HUES48 (cell line): ENCODE data around the gene THRB.
"Not testable (repeated sequence)": the region's sequence is repeated elsewhere in the genome, so short reads cannot be mapped to it uniquely, and the experiment has no call there.

Source experiments
- H3K27ac ChIP-seq: one replicate; pipeline ENCODE4 v1.7.0; 2013; ENCODE audit warnings: low read depth, low read length, inconsistent platforms
- H3K27me3 ChIP-seq: 2 replicates; pipeline ENCODE4 v1.6.1; 2013; ENCODE audit warnings: mild to moderate bottlenecking, low read length; ENCODE audit not compliant: control insufficient read depth, insufficient read depth
- H3K36me3 ChIP-seq: 2 replicates; pipeline ENCODE4 v1.6.1; 2013; ENCODE audit warnings: low read length; ENCODE audit not compliant: control insufficient read depth, insufficient read depth
- H3K4me1 ChIP-seq: 2 replicates; pipeline ENCODE4 v1.6.1; 2013; ENCODE audit warnings: mild to moderate bottlenecking, low read length; ENCODE audit not compliant: control insufficient read depth, insufficient read depth
- H3K4me3 ChIP-seq: 2 replicates; pipeline ENCODE4 v1.5.1; 2013; ENCODE audit warnings: mild to moderate bottlenecking, low read depth, low read length
- H3K9ac ChIP-seq: 2 replicates; pipeline ENCODE4 v1.6.1; 2013; ENCODE audit warnings: mild to moderate bottlenecking, low read depth, low read length, moderate library complexity
- H3K9me3 ChIP-seq: 2 replicates; pipeline ENCODE4 v1.6.1; 2013; ENCODE audit warnings: low read length; ENCODE audit not compliant: control insufficient read depth, insufficient read depth

Gene THRB

DNA sequence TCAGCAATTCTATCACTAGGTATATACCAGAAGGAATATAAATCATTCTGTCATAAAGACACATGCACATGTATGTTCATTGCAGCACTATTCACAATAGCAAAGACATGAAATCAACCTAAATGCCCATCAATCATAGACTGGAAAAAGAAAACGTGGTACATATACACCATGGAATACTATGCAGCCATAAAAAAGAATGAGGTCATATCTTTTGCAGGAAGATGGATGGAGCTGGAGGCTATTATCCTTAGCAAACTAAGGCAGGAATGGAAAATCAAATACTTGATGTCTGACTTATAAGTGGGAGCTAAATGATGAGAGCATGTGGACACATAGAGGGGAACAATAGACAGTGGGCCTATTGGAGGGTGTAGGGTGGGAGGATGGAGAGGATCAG is 73.8 kb downstream of the THRB start:
- H3K4me3 ChIP-seq, H3K9ac ChIP-seq, H3K4me1 ChIP-seq, H3K9me3 ChIP-seq, H3K27ac ChIP-seq, H3K27me3 ChIP-seq, H3K36me3 ChIP-seq: not testable (repeated sequence)

DNA sequence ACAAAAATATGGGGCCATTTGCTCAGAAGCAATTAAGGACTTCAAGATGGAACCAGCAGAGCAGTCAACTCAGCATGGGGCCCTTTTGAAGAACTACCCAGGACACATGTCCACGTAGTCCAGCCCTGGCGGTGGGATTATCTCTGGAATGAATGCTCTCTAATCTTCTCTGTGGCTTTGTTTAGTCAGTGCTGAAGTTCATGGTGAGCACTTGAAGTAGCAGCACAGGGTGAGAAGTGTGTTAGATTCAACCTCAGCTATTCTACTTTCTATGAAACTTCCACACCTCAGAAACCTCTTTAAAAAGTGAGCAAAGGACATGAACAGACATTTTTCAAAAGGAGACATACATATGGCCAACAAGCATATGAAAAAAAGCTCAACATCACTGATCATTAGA is 74.4 kb downstream of the THRB start:
- H3K9me3 ChIP-seq, result no peaks in the 10 kb centered on the region
- H3K27ac ChIP-seq, result no peak overlapping the region
- H3K9ac ChIP-seq, result no peak overlapping the region
- no peaks in the 10 kb centered on the region for H3K36me3 ChIP-seq
- H3K4me1 ChIP-seq, result no peaks in the 10 kb centered on the region
- no peaks in the 10 kb centered on the region for H3K27me3 ChIP-seq
- H3K4me3 ChIP-seq, result no peak overlapping the region

DNA sequence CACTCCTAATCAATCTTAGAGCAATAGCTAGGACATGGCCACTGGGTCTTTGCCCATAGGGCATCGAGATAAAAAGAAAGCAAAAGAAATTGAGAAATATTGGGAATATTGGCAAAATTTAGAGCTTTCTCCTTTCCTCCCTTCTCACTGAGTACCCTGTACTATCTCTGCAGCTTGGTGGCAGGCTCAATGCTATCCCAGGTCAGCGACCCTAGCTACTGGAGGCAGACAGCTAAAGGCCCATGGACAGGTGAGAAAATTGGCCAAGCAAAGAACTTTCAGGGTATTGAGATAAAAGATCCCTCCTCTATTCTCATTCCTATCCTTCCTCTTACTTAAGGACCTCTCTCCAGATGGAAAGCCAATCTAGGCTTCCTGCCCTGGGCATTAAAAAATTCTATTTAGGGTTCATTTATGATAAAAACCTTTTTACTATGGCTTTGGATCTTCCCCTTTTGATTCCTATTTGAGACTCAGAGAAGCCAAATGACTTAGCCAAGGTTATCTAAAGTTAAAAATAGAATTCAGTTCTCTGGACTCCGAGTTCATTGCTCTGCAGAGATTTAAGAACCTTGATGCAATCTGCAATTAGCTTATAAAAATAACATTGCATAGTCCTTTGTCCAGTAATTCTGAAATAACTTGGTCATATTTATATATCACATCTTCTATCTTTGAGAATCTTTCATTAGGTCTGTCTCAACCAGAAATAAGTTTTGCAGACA is 75.4 kb downstream of the THRB start:
- H3K27me3 ChIP-seq, result no peaks in the 10 kb centered on the region
- no peaks in the 10 kb centered on the region for H3K36me3 ChIP-seq
- H3K4me1 ChIP-seq, result no peaks in the 10 kb centered on the region
- no peak overlapping the region for H3K4me3 ChIP-seq
- no peaks in the 10 kb centered on the region for H3K9me3 ChIP-seq
- no peak overlapping the region for H3K9ac ChIP-seq
- no peak overlapping the region for H3K27ac ChIP-seq

DNA sequence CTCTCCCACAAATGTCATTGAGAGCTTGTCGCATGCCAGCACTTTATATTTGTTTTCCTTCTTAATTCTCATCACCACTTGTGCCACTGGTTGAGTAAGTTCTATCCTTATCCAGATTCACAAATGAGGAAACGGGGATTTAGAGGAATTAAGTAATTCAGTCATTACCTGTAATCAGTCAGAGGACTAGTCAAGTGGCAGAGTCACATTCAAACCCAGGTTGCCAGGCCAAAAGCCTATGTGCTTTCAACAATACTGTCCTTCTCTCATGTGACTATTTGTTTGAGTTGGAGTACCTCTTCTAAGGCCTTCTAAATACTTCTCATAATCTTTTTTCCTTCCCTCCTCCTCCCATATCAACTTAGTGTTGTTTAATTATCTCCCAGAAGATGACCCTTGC is 76.9 kb downstream of the THRB start:
- Histone ChIP-seq H3K36me3 (no peaks in the 10 kb centered on the region), H3K9ac (no peak overlapping the region), H3K4me1 (no peaks in the 10 kb centered on the region), H3K27me3 (no peaks in the 10 kb centered on the region), H3K4me3 (no peak overlapping the region), H3K27ac (no peak overlapping the region), H3K9me3 (no peaks in the 10 kb centered on the region)

DNA sequence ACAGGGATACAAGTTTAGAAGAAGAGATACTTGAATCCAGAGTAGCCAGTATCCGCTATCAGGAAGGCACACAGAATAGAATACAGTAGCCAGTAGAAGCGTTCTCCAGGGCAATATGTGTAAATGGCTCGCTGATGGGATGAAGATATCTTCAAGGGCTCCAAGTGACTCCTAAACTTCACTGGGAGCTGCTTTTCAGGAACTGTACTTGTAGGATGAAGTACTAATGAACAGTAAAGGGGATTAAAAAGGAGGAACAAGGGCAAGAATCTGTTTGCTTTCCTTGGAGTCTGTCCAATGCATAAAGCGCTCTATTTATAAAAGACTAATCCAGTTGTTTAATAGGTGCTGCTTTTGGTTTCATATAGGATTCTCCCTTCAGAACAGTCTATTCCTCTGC is 78.4 kb downstream of the THRB start:
- no peaks in the 10 kb centered on the region for H3K27me3 ChIP-seq
- no peak overlapping the region for H3K9ac ChIP-seq
- H3K4me3 ChIP-seq, result no peak overlapping the region
- H3K27ac ChIP-seq, result no peak overlapping the region
- no peaks in the 10 kb centered on the region for H3K36me3 ChIP-seq
- peaks cover under 1% of the 10 kb centered on the region; the same call in 1 of the 2 replicates for H3K4me1 ChIP-seq
- H3K9me3 ChIP-seq, result no peaks in the 10 kb centered on the region

DNA sequence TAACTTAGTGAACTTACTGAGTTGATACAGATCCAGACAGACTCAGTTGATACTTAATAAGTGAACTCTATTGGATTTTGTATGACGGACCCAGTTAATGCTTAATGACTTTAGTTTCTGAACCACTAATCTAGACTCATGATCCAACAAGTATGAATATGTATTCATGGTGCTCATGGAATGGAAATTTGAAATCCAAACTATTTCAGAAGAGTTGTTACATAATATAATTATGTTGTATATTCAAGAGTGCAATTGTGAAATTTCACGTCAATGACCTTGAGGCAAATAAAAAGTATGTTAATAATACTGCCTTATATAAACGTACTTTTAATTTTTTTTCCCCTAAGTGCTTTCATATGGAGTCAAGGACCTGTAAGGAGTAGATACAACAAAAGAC is 78.8 kb downstream of the THRB start:
- Histone ChIP-seq H3K36me3 (no peaks in the 10 kb centered on the region), H3K4me3 (no peak overlapping the region), H3K27me3 (no peaks in the 10 kb centered on the region), H3K27ac (no peak overlapping the region), H3K9ac (no peak overlapping the region), H3K4me1 (peaks cover 4% of the 10 kb centered on the region; the same call in 1 of the 2 replicates), H3K9me3 (no peaks in the 10 kb centered on the region)

DNA sequence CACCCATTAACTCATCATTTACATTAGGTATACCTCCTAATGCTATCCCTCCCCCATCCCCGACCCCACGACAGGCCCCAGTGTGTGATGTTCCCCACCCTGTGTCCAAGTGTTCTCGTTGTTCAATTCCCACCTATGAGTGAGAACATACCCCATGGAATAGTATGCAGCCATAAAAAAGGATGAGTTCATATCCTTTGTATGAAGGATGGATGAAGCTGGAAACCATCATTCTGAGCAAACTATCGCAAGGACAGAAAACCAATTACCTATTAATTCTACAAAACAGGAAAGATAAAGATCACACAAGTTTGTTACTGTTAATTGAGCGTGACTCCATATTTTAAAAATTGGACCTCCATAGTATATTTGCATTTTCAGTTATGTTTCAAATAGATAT is 81.0 kb downstream of the THRB start:
- H3K4me1 ChIP-seq, H3K9ac ChIP-seq, H3K27me3 ChIP-seq, H3K27ac ChIP-seq, H3K36me3 ChIP-seq, H3K4me3 ChIP-seq, H3K9me3 ChIP-seq: not testable (repeated sequence)

DNA sequence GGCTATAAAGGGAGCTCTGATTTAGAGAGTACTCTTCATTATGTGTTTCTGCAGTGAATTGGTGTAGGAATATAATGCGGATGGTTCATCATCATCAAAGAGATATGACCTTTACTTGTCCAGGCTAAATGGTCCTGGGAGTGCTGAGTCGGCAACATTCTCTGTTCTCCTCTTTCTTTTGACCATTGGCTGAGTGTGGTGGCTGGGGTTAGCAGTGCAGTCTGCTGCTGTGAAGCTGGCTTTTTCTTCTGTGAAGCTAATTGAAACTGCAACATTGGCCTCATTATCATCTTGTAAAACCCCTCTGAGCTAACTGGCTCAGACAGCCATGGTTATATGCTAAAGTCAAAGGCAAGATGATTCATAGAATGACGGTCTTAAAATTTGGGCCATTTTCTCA is 83.8 kb downstream of the THRB start:
- H3K9ac ChIP-seq, result no peak overlapping the region
- H3K27ac ChIP-seq, result no peak overlapping the region
- H3K36me3 ChIP-seq, result no peaks in the 10 kb centered on the region
- H3K4me3 ChIP-seq, result no peak overlapping the region
- no peaks in the 10 kb centered on the region for H3K27me3 ChIP-seq
- peaks cover 6% of the 10 kb centered on the region; the same call in 1 of the 2 replicates for H3K4me1 ChIP-seq
- H3K9me3 ChIP-seq, result no peaks in the 10 kb centered on the region

DNA sequence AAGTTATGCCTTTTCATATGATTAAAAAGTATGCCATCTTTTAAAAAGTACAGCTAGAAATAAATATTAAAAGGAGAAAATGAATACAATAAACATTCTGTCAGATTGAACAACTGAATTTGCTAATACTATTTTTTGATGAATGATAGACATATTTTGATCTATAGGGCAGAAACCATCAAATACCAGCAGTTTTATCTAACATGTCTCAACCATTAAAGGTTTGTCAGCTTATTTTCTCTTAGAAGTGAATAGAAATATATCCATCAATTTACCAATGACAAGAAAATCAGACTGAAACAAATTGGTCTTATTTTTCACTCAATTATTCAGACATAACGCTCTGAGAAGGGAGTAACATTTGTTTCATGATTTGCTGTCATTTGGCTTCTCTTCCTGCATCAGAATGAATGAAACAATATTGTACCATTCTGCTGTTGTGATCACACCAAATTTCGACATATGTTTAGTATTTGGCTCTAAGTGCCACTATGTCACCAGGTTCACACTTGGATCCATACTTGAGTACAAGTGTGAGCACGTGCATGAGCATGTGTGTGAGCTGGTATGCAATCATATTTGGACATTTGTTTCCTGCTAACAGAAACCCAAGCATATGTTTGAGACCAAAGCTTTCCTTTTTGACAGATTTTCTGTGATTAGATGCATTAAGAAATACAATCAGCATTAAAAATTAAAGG is 86.5 kb downstream of the THRB start:
- Histone ChIP-seq H3K9me3 (no peaks in the 10 kb centered on the region), H3K36me3 (no peaks in the 10 kb centered on the region), H3K27me3 (no peaks in the 10 kb centered on the region), H3K9ac (no peak overlapping the region), H3K4me1 (peaks cover 6% of the 10 kb centered on the region; the same call in 1 of the 2 replicates), H3K27ac (no peak overlapping the region), H3K4me3 (no peak overlapping the region)

DNA sequence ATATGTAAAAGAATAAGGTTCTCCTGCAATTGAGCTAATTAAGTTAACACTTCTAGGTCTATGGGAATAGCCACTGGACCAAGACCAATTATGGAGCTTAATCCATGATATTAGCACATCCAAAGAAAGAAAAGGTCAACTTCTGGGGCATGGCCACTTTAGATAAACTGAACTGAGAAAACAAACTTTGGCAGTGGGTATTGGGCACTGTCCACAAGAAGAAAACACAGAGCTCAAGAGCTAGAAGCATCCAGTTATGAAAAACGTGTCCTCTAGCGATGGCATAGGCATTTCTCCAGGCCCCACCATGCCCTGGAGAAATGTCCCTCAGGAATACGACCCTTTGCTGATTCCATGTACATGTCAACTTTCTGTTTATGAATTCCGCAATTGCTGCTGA is 87.8 kb downstream of the THRB start:
- H3K27ac ChIP-seq, result no peak overlapping the region
- H3K4me1 ChIP-seq, result peaks cover 9% of the 10 kb centered on the region
- H3K36me3 ChIP-seq, result no peaks in the 10 kb centered on the region
- no peaks in the 10 kb centered on the region for H3K27me3 ChIP-seq
- H3K9ac ChIP-seq, result no peak overlapping the region
- no peaks in the 10 kb centered on the region for H3K9me3 ChIP-seq
- H3K4me3 ChIP-seq, result no peak overlapping the region

DNA sequence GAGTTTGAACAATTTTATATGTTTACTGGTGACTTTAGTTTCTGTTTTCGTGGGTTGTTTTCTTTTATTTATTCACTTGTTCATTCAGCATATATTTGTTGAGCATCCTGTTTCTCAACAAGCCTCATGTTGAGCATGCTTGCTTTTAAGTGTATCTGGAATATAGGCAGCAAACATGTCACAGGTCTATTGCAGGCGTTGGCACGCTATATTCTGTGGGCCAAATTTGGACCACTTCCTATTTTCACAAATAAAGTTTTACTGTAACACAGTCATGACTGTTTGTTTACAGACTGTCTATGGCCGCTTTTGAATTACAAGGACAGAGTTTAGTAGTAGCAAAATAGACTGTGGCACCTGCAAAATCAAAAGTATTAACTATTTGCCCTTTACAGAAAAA is 89.6 kb downstream of the THRB start:
- H3K4me3 ChIP-seq, result no peak overlapping the region
- no peak overlapping the region for H3K27ac ChIP-seq
- H3K36me3 ChIP-seq, result no peaks in the 10 kb centered on the region
- H3K4me1 ChIP-seq, result peaks cover 9% of the 10 kb centered on the region
- no peaks in the 10 kb centered on the region for H3K9me3 ChIP-seq
- no peak overlapping the region for H3K9ac ChIP-seq
- H3K27me3 ChIP-seq, result no peaks in the 10 kb centered on the region
